ENCODE data around the gene SKAP2.
A peak's percentile ranks its signal among the peaks of the same experiment; 100 is the strongest.

SKAP2 gene

DNA sequence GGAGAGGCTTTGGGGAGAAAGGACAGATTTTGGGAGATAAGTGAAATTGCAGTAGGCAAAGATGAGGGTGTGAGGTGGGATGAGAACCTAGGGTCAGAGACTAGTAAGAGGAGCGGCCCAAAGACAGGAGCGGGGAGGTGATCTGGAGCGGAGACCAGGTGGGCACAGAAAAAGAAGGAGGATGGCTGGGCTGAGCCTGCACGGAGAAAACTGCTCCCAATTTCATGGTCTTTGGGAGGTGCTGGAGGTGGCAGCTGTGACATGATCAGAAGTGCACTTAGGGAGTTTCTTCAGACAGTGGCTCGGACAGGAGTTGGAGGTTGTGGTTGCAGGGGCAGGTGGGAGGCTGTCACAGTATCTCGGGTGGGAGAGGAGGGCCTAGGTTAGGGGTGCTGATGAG is 232.8 kb downstream of the SKAP2 start:
- no peak for TF ChIP-seq POLR2A (IDR thresholded peaks at IDR 0.05; ENCODE audit: low read length)
- TF ChIP-seq GATA1 (IDR thresholded peaks at IDR 0.05; ENCODE audit: low read depth, low read length): no peak
- no peak for DNase-seq

DNA sequence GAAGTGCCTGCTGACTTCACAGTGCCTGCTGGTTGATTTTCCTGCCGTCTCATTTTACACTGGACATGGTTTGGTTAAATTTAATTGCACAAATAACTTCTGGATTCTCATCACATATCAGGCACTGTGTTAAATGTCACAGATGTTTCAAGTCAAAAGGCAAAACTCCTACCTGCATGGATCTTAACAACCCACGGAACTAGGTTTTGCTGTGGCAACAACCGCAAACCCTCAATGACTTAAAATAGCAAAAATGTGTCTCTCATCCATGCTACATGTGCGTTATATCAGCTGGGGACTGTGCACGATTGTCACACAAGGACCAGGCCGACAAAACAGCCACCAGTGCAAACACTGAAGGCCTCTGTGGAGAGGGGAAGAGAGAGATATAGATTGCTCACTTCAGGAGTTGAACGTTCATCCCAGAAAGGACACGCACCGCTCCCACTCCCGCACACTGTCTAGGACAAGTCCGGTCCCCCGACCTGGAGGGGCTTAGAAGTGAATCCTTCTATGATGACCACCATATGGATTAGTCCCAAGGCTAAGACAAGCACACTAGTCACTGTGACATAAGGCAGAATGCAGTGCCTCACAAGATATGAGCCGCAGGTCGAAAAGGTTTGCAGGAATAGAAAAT is 233.3 kb downstream of the SKAP2 start:
- TF ChIP-seq POLR2A (IDR thresholded peaks at IDR 0.05; ENCODE audit: low read length) (no peak), GATA1 (IDR thresholded peaks at IDR 0.05; ENCODE audit: low read depth, low read length) (no peak)
- no peak for DNase-seq

GRCh38 chr7:26630361-26630760 is 234.0 kb downstream of the SKAP2 start:
- no peak for TF ChIP-seq POLR2A (IDR thresholded peaks at IDR 0.05; ENCODE audit: low read length)
- TF ChIP-seq GATA1 (IDR thresholded peaks at IDR 0.05; ENCODE audit: low read depth, low read length): no peak
- no peak for DNase-seq

GRCh38 chr7:26629696-26630095 is 234.7 kb downstream of the SKAP2 start:
- no peak for TF ChIP-seq POLR2A (IDR thresholded peaks at IDR 0.05; ENCODE audit: low read length)
- no peak for TF ChIP-seq GATA1 (IDR thresholded peaks at IDR 0.05; ENCODE audit: low read depth, low read length)
- DNase-seq: no peak

GRCh38 chr7:26627891-26628341 is 236.5 kb downstream of the SKAP2 start:
- TF ChIP-seq GATA1 (IDR thresholded peaks at IDR 0.05; ENCODE audit: low read depth, low read length) (no peak), POLR2A (IDR thresholded peaks at IDR 0.05; ENCODE audit: low read length) (no peak)
- DNase-seq: no peak

- TF ChIP-seq POLR2A (IDR thresholded peaks at IDR 0.05; ENCODE audit: low read length) (no peak), GATA1 (IDR thresholded peaks at IDR 0.05; ENCODE audit: low read depth, low read length) (no peak)
- no peak for DNase-seq
Measured at GRCh38 chr7:26627221-26627620, 237.2 kb downstream of the SKAP2 start.

DNA sequence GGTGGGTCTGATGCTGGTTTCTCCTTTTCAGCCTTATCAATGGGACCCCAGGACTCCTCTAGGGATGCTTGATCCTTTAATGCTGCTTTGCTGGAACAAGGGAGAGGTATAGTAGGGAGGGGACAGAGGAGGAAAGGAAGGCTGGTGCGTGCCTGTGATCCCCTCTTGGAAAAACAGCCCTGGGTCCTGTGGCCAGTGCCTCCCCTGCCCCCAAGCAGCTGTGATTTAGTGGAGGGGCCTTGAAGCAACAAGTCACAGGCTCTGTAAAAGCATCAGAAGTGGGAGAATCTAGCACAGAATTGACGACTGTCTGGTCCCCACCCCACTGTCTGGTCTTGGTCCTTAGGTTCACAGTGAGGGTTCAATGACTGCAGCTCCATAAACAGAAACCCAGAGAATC is 237.7 kb downstream of the SKAP2 start:
- no peak for TF ChIP-seq POLR2A (IDR thresholded peaks at IDR 0.05; ENCODE audit: low read length)
- no peak for TF ChIP-seq GATA1 (IDR thresholded peaks at IDR 0.05; ENCODE audit: low read depth, low read length)
- DNase-seq: no peak

DNA sequence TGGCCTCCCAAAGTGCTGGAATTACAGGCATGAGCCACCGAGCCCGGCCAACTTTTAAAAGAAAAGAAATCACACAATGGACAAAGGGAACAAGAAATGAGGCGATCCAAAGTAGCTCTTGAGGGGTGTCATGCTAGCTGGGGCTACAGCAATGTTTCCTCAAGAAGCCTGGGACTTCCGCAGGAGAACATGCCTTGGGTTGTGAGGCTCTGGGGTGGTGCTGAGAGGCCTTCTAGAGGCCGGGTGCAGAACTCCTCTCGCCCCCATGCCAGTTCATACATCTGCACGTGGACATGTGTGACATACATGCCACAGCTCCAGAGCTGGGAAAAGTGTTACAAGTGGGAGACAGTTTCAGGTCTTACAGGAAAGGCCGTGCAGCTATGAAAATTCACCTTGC is 238.2 kb downstream of the SKAP2 start:
- DNase-seq: no peak
- TF ChIP-seq GATA1 (IDR thresholded peaks at IDR 0.05; ENCODE audit: low read depth, low read length) (no peak), POLR2A (IDR thresholded peaks at IDR 0.05; ENCODE audit: low read length) (no peak)

DNA sequence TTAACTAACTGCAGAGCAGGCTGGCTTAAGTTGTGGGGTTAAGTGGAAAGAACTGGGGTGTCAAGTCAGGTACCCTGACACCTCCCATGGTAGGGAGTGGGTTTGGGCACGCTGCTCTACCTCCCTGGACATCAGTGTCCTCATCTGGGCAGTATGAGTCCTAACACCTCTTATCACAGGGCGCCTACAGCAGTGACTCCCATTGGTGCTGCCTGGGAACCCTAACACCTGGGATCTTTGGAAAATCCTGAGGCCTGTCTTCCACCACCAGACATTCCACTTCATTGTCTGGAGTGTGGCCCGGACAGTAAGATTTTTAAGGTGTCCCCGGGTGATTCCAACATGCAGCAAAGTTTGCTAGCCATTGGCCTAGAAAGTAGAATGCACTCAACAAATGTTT is 239.1 kb downstream of the SKAP2 start:
- no peak for DNase-seq
- TF ChIP-seq POLR2A (IDR thresholded peaks at IDR 0.05; ENCODE audit: low read length): no peak
- no peak for TF ChIP-seq GATA1 (IDR thresholded peaks at IDR 0.05; ENCODE audit: low read depth, low read length)

GRCh38 chr7:26624839-26625238 is 239.6 kb downstream of the SKAP2 start:
- TF ChIP-seq POLR2A (IDR thresholded peaks at IDR 0.05; ENCODE audit: low read length) (no peak), GATA1 (IDR thresholded peaks at IDR 0.05; ENCODE audit: low read depth, low read length) (no peak)
- DNase-seq: no peak

- DNase-seq: no peak
- TF ChIP-seq POLR2A (IDR thresholded peaks at IDR 0.05; ENCODE audit: low read length): no peak
- no peak for TF ChIP-seq GATA1 (IDR thresholded peaks at IDR 0.05; ENCODE audit: low read depth, low read length)
Measured at GRCh38 chr7:26624431-26624830, 240.0 kb downstream of the SKAP2 start.

DNA sequence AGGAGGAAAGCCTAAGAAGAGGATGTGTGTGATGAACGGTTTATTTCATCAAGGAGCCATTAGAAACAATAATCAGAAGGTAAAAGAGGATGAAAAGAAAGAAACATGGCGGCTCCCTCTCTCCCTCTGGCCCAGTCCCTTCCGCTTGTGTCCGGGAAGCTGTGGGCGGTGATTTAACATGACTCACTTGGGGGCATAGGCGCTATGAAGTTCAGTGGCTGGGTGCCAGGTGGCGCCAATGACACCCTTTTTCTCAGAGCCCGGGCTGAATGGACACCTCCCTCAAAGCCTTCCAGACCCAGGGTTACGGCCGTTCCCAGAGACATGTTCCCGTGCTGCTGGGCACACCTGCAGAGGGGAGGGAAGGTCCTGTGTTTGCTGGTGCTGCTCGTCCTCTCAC is 244.0 kb downstream of the SKAP2 start:
- peak; percentile 5 to 14 for DNase-seq
- TF ChIP-seq POLR2A (IDR thresholded peaks at IDR 0.05; ENCODE audit: low read length) (no peak), GATA1 (IDR thresholded peaks at IDR 0.05; ENCODE audit: low read depth, low read length) (no peak)

- no peak for DNase-seq
- no peak for TF ChIP-seq POLR2A (IDR thresholded peaks at IDR 0.05; ENCODE audit: low read length)
Measured at GRCh38 chr7:26619348-26619984, 244.9 kb downstream of the SKAP2 start.

DNA sequence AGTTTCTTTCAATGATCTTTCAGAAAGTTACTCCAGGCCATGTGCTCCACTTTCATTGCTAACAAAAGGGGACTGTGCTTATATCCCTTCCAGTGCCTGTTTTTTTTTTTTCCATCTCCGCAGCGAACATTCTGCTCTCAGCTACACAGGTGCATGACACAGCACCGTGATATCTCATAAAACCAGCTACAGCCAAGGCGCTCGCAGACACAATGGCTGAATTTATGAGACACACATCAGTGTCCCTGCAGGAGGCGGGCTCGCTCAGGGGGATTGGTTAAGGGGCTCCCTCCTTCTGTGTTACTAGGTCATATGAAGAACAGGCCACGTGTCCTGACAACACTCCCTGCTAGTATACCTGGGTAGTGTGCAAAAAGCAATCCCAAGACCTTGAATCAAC is 245.5 kb downstream of the SKAP2 start:
- no peak for TF ChIP-seq GATA1 (IDR thresholded peaks at IDR 0.05; ENCODE audit: low read depth, low read length)
- TF ChIP-seq POLR2A (IDR thresholded peaks at IDR 0.05; ENCODE audit: low read length): no peak
- DNase-seq: no peak

GRCh38 chr7:26618449-26618848 is 245.9 kb downstream of the SKAP2 start:
- DNase-seq: no peak
- no peak for TF ChIP-seq POLR2A (IDR thresholded peaks at IDR 0.05; ENCODE audit: low read length)

Data from erythroblast (primary cell).